ENCODE results near the gene CAVIN1.

DNA sequence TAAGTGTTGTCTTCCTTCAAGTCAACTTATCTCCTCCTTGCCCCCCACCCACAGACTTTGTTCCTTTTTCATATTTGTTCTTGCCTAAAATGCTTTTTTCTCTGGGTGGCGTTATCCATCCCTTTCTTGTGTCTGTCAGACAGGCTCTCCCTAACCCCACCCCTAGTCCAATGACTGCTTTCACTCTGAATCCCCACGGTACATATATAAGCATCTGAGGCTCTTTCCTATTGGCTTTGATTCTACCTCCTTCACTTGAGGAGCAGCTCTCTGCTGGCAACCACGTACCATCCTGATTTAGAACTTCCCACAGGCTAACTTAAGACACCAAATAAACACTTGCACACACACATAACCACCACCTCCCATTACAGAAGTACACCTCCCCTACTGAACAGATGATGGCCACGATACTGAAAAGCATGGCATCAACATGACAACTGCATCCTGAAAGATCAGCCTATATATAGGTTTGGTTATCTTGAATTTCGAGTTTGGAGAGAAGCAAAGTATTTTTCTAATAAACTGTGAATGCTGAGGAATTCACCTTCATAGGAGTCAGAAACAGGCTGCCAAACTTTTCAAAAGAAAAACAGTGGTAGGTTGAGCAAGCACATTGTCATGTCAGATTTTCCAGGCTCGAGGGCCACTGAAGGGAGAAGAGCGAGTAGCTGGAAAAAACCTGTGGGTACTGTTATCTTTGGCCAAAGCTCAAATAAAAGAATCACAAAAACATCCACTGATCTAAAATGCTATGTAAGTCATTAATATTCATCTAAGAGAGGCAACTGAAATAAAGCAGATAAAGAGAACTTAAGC, 59.1 kb downstream of the CAVIN1 start:
- TF ChIP-seq, protein P1, sequence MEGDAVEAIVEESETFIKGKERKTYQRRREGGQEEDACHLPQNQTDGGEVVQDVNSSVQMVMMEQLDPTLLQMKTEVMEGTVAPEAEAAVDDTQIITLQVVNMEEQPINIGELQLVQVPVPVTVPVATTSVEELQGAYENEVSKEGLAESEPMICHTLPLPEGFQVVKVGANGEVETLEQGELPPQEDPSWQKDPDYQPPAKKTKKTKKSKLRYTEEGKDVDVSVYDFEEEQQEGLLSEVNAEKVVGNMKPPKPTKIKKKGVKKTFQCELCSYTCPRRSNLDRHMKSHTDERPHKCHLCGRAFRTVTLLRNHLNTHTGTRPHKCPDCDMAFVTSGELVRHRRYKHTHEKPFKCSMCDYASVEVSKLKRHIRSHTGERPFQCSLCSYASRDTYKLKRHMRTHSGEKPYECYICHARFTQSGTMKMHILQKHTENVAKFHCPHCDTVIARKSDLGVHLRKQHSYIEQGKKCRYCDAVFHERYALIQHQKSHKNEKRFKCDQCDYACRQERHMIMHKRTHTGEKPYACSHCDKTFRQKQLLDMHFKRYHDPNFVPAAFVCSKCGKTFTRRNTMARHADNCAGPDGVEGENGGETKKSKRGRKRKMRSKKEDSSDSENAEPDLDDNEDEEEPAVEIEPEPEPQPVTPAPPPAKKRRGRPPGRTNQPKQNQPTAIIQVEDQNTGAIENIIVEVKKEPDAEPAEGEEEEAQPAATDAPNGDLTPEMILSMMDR (IDR thresholded peaks at IDR 0.05; ENCODE audit: extremely low read depth in 1 of 2, insufficient read depth in 1 of 2, low read depth in 1 of 2, low read length in 2 of 2) = no peak
- TF ChIP-seq, protein P2, sequence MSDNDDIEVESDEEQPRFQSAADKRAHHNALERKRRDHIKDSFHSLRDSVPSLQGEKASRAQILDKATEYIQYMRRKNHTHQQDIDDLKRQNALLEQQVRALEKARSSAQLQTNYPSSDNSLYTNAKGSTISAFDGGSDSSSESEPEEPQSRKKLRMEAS (IDR thresholded peaks at IDR 0.05; ENCODE audit: insufficient read depth, insufficient read length) = no peak
- TF ChIP-seq EZH2 (IDR thresholded peaks at IDR 0.05; ENCODE audit: borderline replicate concordance, low read depth, low read length, severe bottlenecking) (no peak), MYC (IDR thresholded peaks at IDR 0.05; ENCODE audit: low read depth, low read length) (no peak), POLR2A (IDR thresholded peaks at IDR 0.05; ENCODE audit: low read depth, low read length) (no peak)

All from endothelial cell of umbilical vein (primary cell).